ENCODE data around the gene KCNC1. TPM values are rescaled to one million over a fixed set of nuclear protein-coding genes. Genes with fewer than 3 reads are reported as not detected.

The KCNC1 gene
- polyA plus RNA-seq, 1 donor from 2014 or later = 8.9 TPM

DNA sequence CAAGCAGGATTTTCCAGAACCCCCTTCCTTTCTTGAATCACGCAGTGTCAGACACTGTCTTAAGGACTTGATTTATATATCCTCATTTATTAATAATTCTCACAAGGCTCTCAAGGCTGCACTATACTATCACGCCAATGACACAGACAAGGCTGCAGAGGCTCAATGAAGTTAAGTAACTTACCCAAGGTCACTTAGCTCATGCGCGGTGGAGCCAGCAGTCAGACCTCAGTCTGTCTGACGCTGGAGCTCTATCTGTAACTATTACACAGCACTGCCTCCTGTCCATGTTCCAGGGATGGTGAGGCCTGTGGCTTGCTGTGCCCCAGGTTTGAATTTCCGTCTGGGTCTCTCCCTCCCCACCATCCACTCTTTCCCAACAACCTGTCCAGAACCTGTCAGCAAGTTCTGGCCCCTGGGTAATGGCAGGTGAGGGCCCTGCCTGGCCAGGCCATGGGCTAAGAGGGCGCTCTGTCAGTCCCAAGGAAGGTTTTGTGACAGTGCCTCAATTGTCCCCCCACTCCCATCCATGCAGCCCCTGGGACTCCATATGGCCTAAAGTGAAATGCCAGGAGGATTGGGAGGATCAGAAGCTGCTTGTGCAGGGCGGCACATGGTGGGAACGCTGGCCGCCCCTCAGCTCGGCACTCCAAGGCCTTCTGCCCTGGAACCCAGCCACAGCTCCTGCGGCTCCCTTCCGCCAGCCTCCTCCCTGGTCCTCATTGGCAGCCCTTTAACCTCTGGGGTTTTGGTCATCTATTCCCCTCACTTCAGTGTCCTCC, 8.6 kb downstream of the KCNC1 start:
- no peaks in the 10 kb centered on the region for H3K9me3 ChIP-seq (ENCODE audit: low read length)
- H3K4me2 ChIP-seq (ENCODE audit: low read length) = no peak overlapping the region
- peaks cover 3% of the 10 kb centered on the region for H4K20me1 ChIP-seq (ENCODE audit: insufficient read depth)
- H3K79me2 ChIP-seq (replicated peaks; ENCODE audit: insufficient read depth, low read length) = peaks cover 14% of the 10 kb centered on the region
- no peaks in the 10 kb centered on the region for H3K9me2 ChIP-seq (ENCODE audit: insufficient read depth, low read length)
- H3F3A ChIP-seq (ENCODE audit: insufficient read depth, low read length, poor library complexity, severe bottlenecking) = no peaks in the 10 kb centered on the region
- H2AFZ ChIP-seq (ENCODE audit: low read depth, low read length) = no peak overlapping the region
- no peak for TF ChIP-seq EZH2 (IDR thresholded peaks at IDR 0.05; ENCODE audit: borderline replicate concordance, insufficient read depth, low read length, poor library complexity, severe bottlenecking)
- no peak for TF ChIP-seq SMC3 (conservative IDR thresholded peaks at IDR 0.05; ENCODE audit: poor library complexity)
- TF ChIP-seq EP300 (conservative IDR thresholded peaks at IDR 0.05; ENCODE audit: poor library complexity, severe bottlenecking) = no peak
- TF ChIP-seq, protein P1, sequence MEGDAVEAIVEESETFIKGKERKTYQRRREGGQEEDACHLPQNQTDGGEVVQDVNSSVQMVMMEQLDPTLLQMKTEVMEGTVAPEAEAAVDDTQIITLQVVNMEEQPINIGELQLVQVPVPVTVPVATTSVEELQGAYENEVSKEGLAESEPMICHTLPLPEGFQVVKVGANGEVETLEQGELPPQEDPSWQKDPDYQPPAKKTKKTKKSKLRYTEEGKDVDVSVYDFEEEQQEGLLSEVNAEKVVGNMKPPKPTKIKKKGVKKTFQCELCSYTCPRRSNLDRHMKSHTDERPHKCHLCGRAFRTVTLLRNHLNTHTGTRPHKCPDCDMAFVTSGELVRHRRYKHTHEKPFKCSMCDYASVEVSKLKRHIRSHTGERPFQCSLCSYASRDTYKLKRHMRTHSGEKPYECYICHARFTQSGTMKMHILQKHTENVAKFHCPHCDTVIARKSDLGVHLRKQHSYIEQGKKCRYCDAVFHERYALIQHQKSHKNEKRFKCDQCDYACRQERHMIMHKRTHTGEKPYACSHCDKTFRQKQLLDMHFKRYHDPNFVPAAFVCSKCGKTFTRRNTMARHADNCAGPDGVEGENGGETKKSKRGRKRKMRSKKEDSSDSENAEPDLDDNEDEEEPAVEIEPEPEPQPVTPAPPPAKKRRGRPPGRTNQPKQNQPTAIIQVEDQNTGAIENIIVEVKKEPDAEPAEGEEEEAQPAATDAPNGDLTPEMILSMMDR (IDR thresholded peaks at IDR 0.05; ENCODE audit: poor library complexity, severe bottlenecking) = no peak
- no peak for TF ChIP-seq POLR2AphosphoS5 (IDR thresholded peaks at IDR 0.05)
- no peak for TF ChIP-seq TAF1 (IDR thresholded peaks at IDR 0.05; ENCODE audit: low read depth)
- TF ChIP-seq RAD21 (conservative IDR thresholded peaks at IDR 0.05) = no peak
- TF ChIP-seq, protein P2, sequence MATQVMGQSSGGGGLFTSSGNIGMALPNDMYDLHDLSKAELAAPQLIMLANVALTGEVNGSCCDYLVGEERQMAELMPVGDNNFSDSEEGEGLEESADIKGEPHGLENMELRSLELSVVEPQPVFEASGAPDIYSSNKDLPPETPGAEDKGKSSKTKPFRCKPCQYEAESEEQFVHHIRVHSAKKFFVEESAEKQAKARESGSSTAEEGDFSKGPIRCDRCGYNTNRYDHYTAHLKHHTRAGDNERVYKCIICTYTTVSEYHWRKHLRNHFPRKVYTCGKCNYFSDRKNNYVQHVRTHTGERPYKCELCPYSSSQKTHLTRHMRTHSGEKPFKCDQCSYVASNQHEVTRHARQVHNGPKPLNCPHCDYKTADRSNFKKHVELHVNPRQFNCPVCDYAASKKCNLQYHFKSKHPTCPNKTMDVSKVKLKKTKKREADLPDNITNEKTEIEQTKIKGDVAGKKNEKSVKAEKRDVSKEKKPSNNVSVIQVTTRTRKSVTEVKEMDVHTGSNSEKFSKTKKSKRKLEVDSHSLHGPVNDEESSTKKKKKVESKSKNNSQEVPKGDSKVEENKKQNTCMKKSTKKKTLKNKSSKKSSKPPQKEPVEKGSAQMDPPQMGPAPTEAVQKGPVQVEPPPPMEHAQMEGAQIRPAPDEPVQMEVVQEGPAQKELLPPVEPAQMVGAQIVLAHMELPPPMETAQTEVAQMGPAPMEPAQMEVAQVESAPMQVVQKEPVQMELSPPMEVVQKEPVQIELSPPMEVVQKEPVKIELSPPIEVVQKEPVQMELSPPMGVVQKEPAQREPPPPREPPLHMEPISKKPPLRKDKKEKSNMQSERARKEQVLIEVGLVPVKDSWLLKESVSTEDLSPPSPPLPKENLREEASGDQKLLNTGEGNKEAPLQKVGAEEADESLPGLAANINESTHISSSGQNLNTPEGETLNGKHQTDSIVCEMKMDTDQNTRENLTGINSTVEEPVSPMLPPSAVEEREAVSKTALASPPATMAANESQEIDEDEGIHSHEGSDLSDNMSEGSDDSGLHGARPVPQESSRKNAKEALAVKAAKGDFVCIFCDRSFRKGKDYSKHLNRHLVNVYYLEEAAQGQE (IDR thresholded peaks at IDR 0.05; ENCODE audit: borderline replicate concordance) = no peak
- no peak for TF ChIP-seq MXI1 (conservative IDR thresholded peaks at IDR 0.05; ENCODE audit: poor library complexity, severe bottlenecking)
- H3K36me3 ChIP-seq (ENCODE audit: insufficient read depth, low read length) = no peaks in the 10 kb centered on the region
- no peaks in the 10 kb centered on the region for H3K27me3 ChIP-seq (ENCODE audit: insufficient read depth, low read depth, low read length)
- H3K4me3 ChIP-seq (ENCODE audit: low read length) = no peak overlapping the region
- H3K27ac ChIP-seq (ENCODE audit: low read length) = no peak overlapping the region
- no peak overlapping the region for H3K9ac ChIP-seq (ENCODE audit: low read length)

DNA sequence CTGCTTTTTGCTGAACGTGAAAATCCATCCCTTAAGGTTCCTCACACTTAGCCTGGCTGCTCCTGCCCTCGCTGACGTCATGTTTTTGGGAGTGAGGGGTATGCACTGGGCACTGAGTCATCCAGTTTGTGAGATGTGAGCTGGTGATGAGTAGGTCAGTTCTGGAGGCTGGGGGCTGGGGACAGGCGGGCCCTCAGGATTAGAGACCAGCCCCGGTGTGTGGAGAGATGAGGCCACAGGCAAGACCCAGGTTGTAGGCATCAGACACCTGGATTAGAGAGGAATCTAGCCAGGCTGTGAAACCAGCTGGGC, 9.2 kb downstream of the KCNC1 start:
- TF ChIP-seq TAF1 (IDR thresholded peaks at IDR 0.05; ENCODE audit: low read depth) (no peak), RAD21 (conservative IDR thresholded peaks at IDR 0.05) (no peak), MXI1 (conservative IDR thresholded peaks at IDR 0.05; ENCODE audit: poor library complexity, severe bottlenecking) (no peak), EP300 (conservative IDR thresholded peaks at IDR 0.05; ENCODE audit: poor library complexity, severe bottlenecking) (no peak)
- TF ChIP-seq, protein P1 (IDR thresholded peaks at IDR 0.05; ENCODE audit: poor library complexity, severe bottlenecking) = no peak
- TF ChIP-seq, protein P2 (IDR thresholded peaks at IDR 0.05; ENCODE audit: borderline replicate concordance) = no peak
- Histone ChIP-seq H3K79me2 (replicated peaks; ENCODE audit: insufficient read depth, low read length) (peaks cover 9% of the 10 kb centered on the region), H3K36me3 (ENCODE audit: insufficient read depth, low read length) (no peaks in the 10 kb centered on the region), H3K27me3 (ENCODE audit: insufficient read depth, low read depth, low read length) (no peaks in the 10 kb centered on the region), H2AFZ (ENCODE audit: low read depth, low read length) (no peak overlapping the region), H4K20me1 (ENCODE audit: insufficient read depth) (peaks cover 3% of the 10 kb centered on the region), H3K4me3 (ENCODE audit: low read length) (no peak overlapping the region), H3K9ac (ENCODE audit: low read length) (no peak overlapping the region), H3K4me2 (ENCODE audit: low read length) (no peak overlapping the region), H3K9me3 (ENCODE audit: low read length) (no peaks in the 10 kb centered on the region), H3F3A (ENCODE audit: insufficient read depth, low read length, poor library complexity, severe bottlenecking) (no peaks in the 10 kb centered on the region), H3K9me2 (ENCODE audit: insufficient read depth, low read length) (no peaks in the 10 kb centered on the region), H3K27ac (ENCODE audit: low read length) (no peak overlapping the region)
